H1 (cell line): Measurements from ENCODE around the gene ZDHHC3. TPM values are rescaled to one million over a fixed set of nuclear protein-coding genes. Genes with fewer than 3 reads are reported as not detected.

Source experiments
- CTCF ChIA-PET: fragments of 300-600 bp; sonication (Branson Sonifier 250); formaldehyde crosslinking; loops from one replicate; lab custom pipeline; 2021; ENCODE audit not compliant: partially characterized antibody; lab: Charles Lee
- POLR2A ChIA-PET: fragments of 300-600 bp; sonication (Branson Sonifier 250); formaldehyde crosslinking; loops from one replicate; lab custom pipeline; 2021; ENCODE audit warnings: inconsistent platforms; ENCODE audit not compliant: partially characterized antibody; lab: Charles Lee
- DNase-seq, 2 experiments: peaks; one replicate each; pipeline versions ENCODE4 v3.0.0 to v3.0.0-alpha.2; 2010 to 2022; ENCODE audit warnings: low spot score in 2 of 2, low read depth in 1 of 2, mixed read lengths in 1 of 2
- FAIRE-seq: peaks from 2 replicates; lab custom pipeline; 2011; peaks lifted over from hg19 to GRCh38; lab: Jason Lieb, UNC
- H2AFZ ChIP-seq: 2 replicates; pipeline ENCODE4 v1.8.1; 2012; ENCODE audit warnings: low read length, inconsistent platforms
- H2AK5ac ChIP-seq: 2 replicates; pipeline ENCODE4 v1.6.1; 2013; ENCODE audit warnings: low read depth, low read length
- H2BK120ac ChIP-seq: replicated peaks from 2 replicates; pipeline ENCODE3; 2013; ENCODE audit warnings: low read depth, low read length, inconsistent platforms
- H2BK12ac ChIP-seq: 2 replicates; pipeline ENCODE4 v1.6.1; 2013; ENCODE audit warnings: low read depth, low read length
- H2BK15ac ChIP-seq: 2 replicates; pipeline ENCODE4 v1.6.1; 2013; ENCODE audit warnings: low read length
- H2BK20ac ChIP-seq: 2 replicates; pipeline ENCODE4 v1.6.1; 2013; ENCODE audit warnings: low read length
- H2BK5ac ChIP-seq: 2 replicates; pipeline ENCODE4 v1.6.1; 2013; ENCODE audit warnings: low read depth, low read length
- H3K14ac ChIP-seq: 2 replicates; pipeline ENCODE4 v1.6.1; 2013; ENCODE audit warnings: inconsistent platforms; ENCODE audit not compliant: insufficient read length
- H3K18ac ChIP-seq: 2 replicates; pipeline ENCODE4 v1.6.1; 2013; ENCODE audit warnings: low read length; ENCODE audit errors: extremely low read depth
- H3K23ac ChIP-seq: 2 replicates; pipeline ENCODE4 v1.6.1; 2013; ENCODE audit warnings: inconsistent platforms; ENCODE audit not compliant: insufficient read length
- H3K23me2 ChIP-seq: 2 replicates; pipeline ENCODE4 v1.6.1; 2013; ENCODE audit warnings: low read depth, low read length
- H3K27ac ChIP-seq: 2 replicates; pipeline ENCODE4 v1.6.1; 2011; ENCODE audit warnings: low read depth, low read length, inconsistent platforms
- H3K27me3 ChIP-seq, 4 experiments: replicated peaks in 1 of 4; 1 replicate in 1 of 4; 2 replicates in 3 of 4; pipeline versions ENCODE4 v1.6.1 to v1.8.1; 2011 to 2013; ENCODE audit warnings: low read length in 3 of 4, mild to moderate bottlenecking in 3 of 4, inconsistent platforms in 2 of 4, mixed read lengths in 2 of 4, moderate library complexity in 1 of 4; ENCODE audit not compliant: control insufficient read depth in 3 of 4, insufficient read depth in 3 of 4; ENCODE audit errors: extremely low read depth in 1 of 4
- H3K36me3 ChIP-seq, 4 experiments: 2 replicates each; pipeline versions ENCODE4 v1.6.1 to v1.8.1; 2011 to 2013; ENCODE audit warnings: mild to moderate bottlenecking in 4 of 4, low read length in 3 of 4, moderate library complexity in 2 of 4, control low read depth in 1 of 4, inconsistent platforms in 1 of 4; ENCODE audit not compliant: insufficient read depth in 4 of 4, control insufficient read depth in 2 of 4
- H3K4ac ChIP-seq: replicated peaks from 2 replicates; pipeline ENCODE3; 2013; ENCODE audit warnings: low read length, low read depth, mixed read lengths, inconsistent platforms; ENCODE audit not compliant: insufficient read length
- H3K4me1 ChIP-seq, 4 experiments: replicated peaks in 1 of 4; 1 replicate in 1 of 4; 2 replicates in 3 of 4; pipeline versions ENCODE4 v1.6.1 to v1.8.1; 2011 to 2013; ENCODE audit warnings: low read length in 3 of 4, inconsistent platforms in 2 of 4, mixed read lengths in 1 of 4; ENCODE audit not compliant: insufficient read depth in 4 of 4, control insufficient read depth in 3 of 4
- H3K4me2 ChIP-seq, 2 experiments: 2 replicates each; pipeline versions ENCODE4 v1.6.1 to v1.8.1; 2011 to 2013; ENCODE audit warnings: low read depth in 2 of 2, low read length in 2 of 2, control low read depth in 1 of 2, inconsistent platforms in 1 of 2, mild to moderate bottlenecking in 1 of 2; ENCODE audit not compliant: insufficient read depth in 1 of 2
- H3K4me3 ChIP-seq, 4 experiments: fragments of 200-600, 300-600 bp in 1 of 4; sonication (generic), shearing (Covaris generic), sonication (Bioruptor Twin) in 1 of 4; 2 replicates each; pipeline versions ENCODE4 v1.5.1 to v1.8.1; 2011 to 2016; ENCODE audit warnings: low read length in 4 of 4, low read depth in 3 of 4, control low read depth in 2 of 4, inconsistent platforms in 2 of 4, mild to moderate bottlenecking in 2 of 4, mixed read lengths in 1 of 4, moderate library complexity in 1 of 4; ENCODE audit not compliant: insufficient read depth in 2 of 4; ENCODE audit errors: extremely low read depth in 1 of 4
- H3K56ac ChIP-seq: replicated peaks from 2 replicates; pipeline ENCODE3; 2013; ENCODE audit warnings: low read depth, mild to moderate bottlenecking, mixed read lengths, low read length, inconsistent platforms; ENCODE audit not compliant: insufficient read length
- H3K79me1 ChIP-seq: 2 replicates; pipeline ENCODE4 v1.6.1; 2013; ENCODE audit warnings: low read depth, low read length, control low read depth
- H3K79me2 ChIP-seq, 2 experiments: 2 replicates each; pipeline versions ENCODE4 v1.6.1 to v1.8.1; 2012 to 2013; ENCODE audit warnings: low read length in 2 of 2, mild to moderate bottlenecking in 2 of 2, inconsistent platforms in 1 of 2; ENCODE audit not compliant: insufficient read depth in 2 of 2, control insufficient read depth in 1 of 2
- H3K9ac ChIP-seq, 4 experiments: replicated peaks in 1 of 4; 1 replicate in 1 of 4; 2 replicates in 3 of 4; pipeline versions ENCODE4 v1.6.1 to v1.8.1; 2011 to 2013; ENCODE audit warnings: low read depth in 3 of 4, low read length in 3 of 4, control low read depth in 2 of 4, mild to moderate bottlenecking in 2 of 4, moderate library complexity in 2 of 4, inconsistent platforms in 1 of 4; ENCODE audit errors: extremely low read depth in 1 of 4
- H3K9me3 ChIP-seq, 2 experiments: 2 replicates each; pipeline versions ENCODE4 v1.6.1 to v1.8.1; 2012 to 2013; ENCODE audit warnings: mild to moderate bottlenecking in 2 of 2, moderate library complexity in 2 of 2, control low read depth in 1 of 2, inconsistent platforms in 1 of 2, low read depth in 1 of 2, low read length in 1 of 2, mixed read lengths in 1 of 2; ENCODE audit not compliant: insufficient read depth in 2 of 2
- H4K20me1 ChIP-seq, 2 experiments: replicated peaks in 1 of 2; 2 replicates each; pipeline versions ENCODE3 to v1.8.1; 2011 to 2013; ENCODE audit warnings: inconsistent platforms in 2 of 2, low read length in 2 of 2, mild to moderate bottlenecking in 1 of 2; ENCODE audit not compliant: insufficient read depth in 2 of 2, control insufficient read depth in 1 of 2
- H4K5ac ChIP-seq: 2 replicates; pipeline ENCODE4 v1.6.1; 2013; ENCODE audit warnings: low read length, low read depth, mixed read lengths, inconsistent platforms; ENCODE audit not compliant: insufficient read length
- H4K8ac ChIP-seq: 2 replicates; pipeline ENCODE4 v1.8.0; 2013; ENCODE audit warnings: mild to moderate bottlenecking, moderate library complexity, low read length, inconsistent platforms; ENCODE audit not compliant: insufficient read depth; ENCODE audit errors: extremely low read depth
- H4K91ac ChIP-seq: replicated peaks from 2 replicates; pipeline ENCODE3; 2013; ENCODE audit warnings: low read length, mixed read lengths, inconsistent platforms; ENCODE audit not compliant: insufficient read length
- CHD1 ChIP-seq: IDR thresholded peaks from 2 replicates; pipeline ENCODE4 v1.6.1; 2012; ENCODE audit warnings: low read depth, low read length, improper control_type of control experiment
- EZH2 ChIP-seq: fragments of 200-600 bp; sonication (generic); IDR thresholded peaks from 2 replicates; pipeline ENCODE4 v1.7.1; 2012; ENCODE audit warnings: low read depth, mild to moderate bottlenecking, moderate library complexity, low read length, inconsistent platforms; ENCODE audit not compliant: severe bottlenecking
- HDAC6 ChIP-seq: IDR thresholded peaks from one replicate; pipeline ENCODE4 v1.7.1; 2012; ENCODE audit warnings: low read depth, mild to moderate bottlenecking, inconsistent platforms, low read length, moderate library complexity
- MAFK ChIP-seq: IDR thresholded peaks from 2 replicates; pipeline ENCODE4 v1.6.1; 2012; ENCODE audit warnings: low read depth, mild to moderate bottlenecking, improper control_type of control experiment, low read length
- NANOG ChIP-seq: IDR thresholded peaks from 2 replicates; pipeline ENCODE4 v1.6.1; 2011; ENCODE audit warnings: low read length, low read depth, mild to moderate bottlenecking, inconsistent platforms; ENCODE audit not compliant: insufficient read depth, poor library complexity, severe bottlenecking
- RBBP5 ChIP-seq: IDR thresholded peaks from 2 replicates; pipeline ENCODE4 v1.7.1; 2012; ENCODE audit warnings: low read depth, mild to moderate bottlenecking, inconsistent platforms, low read length, moderate library complexity, borderline replicate concordance
- RFX5 ChIP-seq: IDR thresholded peaks from 2 replicates; pipeline ENCODE4 v1.6.1; 2011; ENCODE audit warnings: low read depth, low read length, improper control_type of control experiment, borderline replicate concordance
- TAF7 ChIP-seq: optimal IDR thresholded peaks from 2 replicates; pipeline ENCODE3; 2011; ENCODE audit warnings: low read depth, mild to moderate bottlenecking, inconsistent platforms, low read length, moderate library complexity, borderline replicate concordance
- TCF12 ChIP-seq: IDR thresholded peaks from 2 replicates; pipeline ENCODE4 v1.6.1; 2011; ENCODE audit warnings: low read depth, mild to moderate bottlenecking, low read length
- WGBS, 2 experiments: shearing (Covaris generic) in 1 of 2; methylation state at CpG; one replicate each; pipeline versions ENCODE4 v1.1.6 to v1.1.7; 2013 to 2015; ENCODE audit warnings: low lambda C conversion rate in 2 of 2, mixed read lengths in 2 of 2, inconsistent platforms in 1 of 2, low coverage in 1 of 2, missing lambda C conversion rate in 1 of 2; ENCODE audit not compliant: insufficient replicate concordance in 2 of 2, insufficient coverage in 1 of 2, insufficient read length in 1 of 2; ENCODE audit errors: extremely low coverage in 1 of 2, missing lambda C conversion rate in 1 of 2; 5-methylcytosine and 5-hydroxymethylcytosine counted together
- polyA plus RNA-seq, 7 experiments: library from polyadenylated mRNA; depleted of rRNA in 3 of 7; stranded (reverse) in 5 of 7; unstranded in 2 of 7; fragments of >200 nt in 5 of 7; fragments of 200-250 nt in 2 of 7; gene quantifications; 1 replicate in 5 of 7; 2 replicates in 1 of 7; 4 replicates in 1 of 7; pipeline versions ENCODE4 v1.2.1 to v1.2.3, GENCODE V29; 2011 to 2013; ENCODE audit warnings: missing spikeins in 2 of 7, mixed read lengths in 2 of 7
- total RNA-seq: library from RNA; stranded (reverse); fragmentation: NEBNext Ultra II Directional; extraction: Animal tissue kit (Norgen Biotek cat#: 25700); gene quantifications from 2 replicates; pipeline ENCODE4 v1.2.1, GENCODE V29; 2021

ZDHHC3 gene
- total and polyA plus RNA-seq, 2 of the 8 experiments (the other 6 are each of a cell fraction or from before 2014, with no cell fraction given) = 77.4 to 88.7 TPM

- DNase-seq = no peak
- no peak overlapping the region for H3K23ac ChIP-seq
- FAIRE-seq = no peak
- no peak overlapping the region for H2BK12ac ChIP-seq
- H3K4ac ChIP-seq = no peak overlapping the region
- no peak overlapping the region for H2BK20ac ChIP-seq
- H2AFZ ChIP-seq = no peak overlapping the region
- H3K23me2 ChIP-seq = no peaks in the 10 kb centered on the region
- H4K91ac ChIP-seq = no peak overlapping the region
- H3K4me2 ChIP-seq = no peak overlapping the region
- ChIA-PET POLR2A (interaction anchor here (1.0 to 2.5 kb wide), 5 partner anchors 8 to 49 kb away, joined by 3 to 13 read pairs (median 3); partner anchors contain the start of gene CLEC3B), CTCF (interaction anchor here (0.8 to 1.3 kb wide), 3 partner anchors 18 to 28 kb away, joined by 4 to 6 read pairs (median 4); no protein-coding TSS in a partner anchor)
- H4K5ac ChIP-seq = no peak overlapping the region
- no peak overlapping the region for H2AK5ac ChIP-seq
- H3K4me1 ChIP-seq = peaks cover 0 to 5% (median 0%) of the 10 kb centered on the region in 4 experiments; a peak in 3 of 7 replicates
- no peak overlapping the region for H3K9ac ChIP-seq
- H2BK15ac ChIP-seq = no peak overlapping the region
- H2BK120ac ChIP-seq = no peak overlapping the region
- TF ChIP-seq TAF7 (no peak), HDAC6 (no peak), CHD1 (no peak), MAFK (no peak), NANOG (no peak), RBBP5 (no peak), EZH2 (no peak), TCF12 (no peak), RFX5 (no peak)
- 85% methylated on average over 2 of the region's 2 CpGs; no CpG with 5 or more reads in 1 of the 2 experiments for WGBS, 2 experiments
- H3K4me3 ChIP-seq = no peak overlapping the region
- H3K9me3 ChIP-seq = no peaks in the 10 kb centered on the region
- H3K79me1 ChIP-seq = no peaks in the 10 kb centered on the region; the same call in 1 of the 2 replicates
- peaks cover 0 to 5% of the 10 kb centered on the region in 2 experiments for H4K20me1 ChIP-seq
- H4K8ac ChIP-seq = no peak overlapping the region
- no peaks in the 10 kb centered on the region for H3K79me2 ChIP-seq
- no peak overlapping the region for H3K18ac ChIP-seq
- H2BK5ac ChIP-seq = no peak overlapping the region
- no peak overlapping the region for H3K56ac ChIP-seq
- H3K14ac ChIP-seq = no peak overlapping the region
- H3K36me3 ChIP-seq = peaks cover 8 to 26% (median 17%) of the 10 kb centered on the region in 4 experiments; a peak in 6 of 8 replicates
- no peaks in the 10 kb centered on the region for H3K27me3 ChIP-seq
- H3K27ac ChIP-seq = no peak overlapping the region
Observed at GRCh38 chr3:45016916-45017315, 40.9 kb upstream of the ZDHHC3 start.
